Prostate gland (tissue), 2 donors: Measurements from ENCODE around the gene ADM2.

Experiments
- POLR2A ChIP-seq: fragments of 450-650 bp; IDR thresholded peaks from one replicate; pipeline ENCODE4 v1.6.1; 2016; ENCODE audit warnings: antibody characterized with exemption, mild to moderate bottlenecking
- TF ChIP-seq, protein P1 (sequence below), 4 experiments: fragments of 200-600 bp in 2 of 4; fragments of 450-650 bp in 2 of 4; sonication (generic) in 2 of 4; IDR thresholded peaks; 1 replicate in 3 of 4; 2 replicates in 1 of 4; pipeline ENCODE4 v1.5.1; 2016 to 2019; ENCODE audit warnings: antibody characterized with exemption in 4 of 4, mild to moderate bottlenecking in 2 of 4, moderate library complexity in 2 of 4

GRCh38 chr22:50475652-50476002 lies 5.7 kb upstream of the ADM2 start:
- TF ChIP-seq, protein P1, sequence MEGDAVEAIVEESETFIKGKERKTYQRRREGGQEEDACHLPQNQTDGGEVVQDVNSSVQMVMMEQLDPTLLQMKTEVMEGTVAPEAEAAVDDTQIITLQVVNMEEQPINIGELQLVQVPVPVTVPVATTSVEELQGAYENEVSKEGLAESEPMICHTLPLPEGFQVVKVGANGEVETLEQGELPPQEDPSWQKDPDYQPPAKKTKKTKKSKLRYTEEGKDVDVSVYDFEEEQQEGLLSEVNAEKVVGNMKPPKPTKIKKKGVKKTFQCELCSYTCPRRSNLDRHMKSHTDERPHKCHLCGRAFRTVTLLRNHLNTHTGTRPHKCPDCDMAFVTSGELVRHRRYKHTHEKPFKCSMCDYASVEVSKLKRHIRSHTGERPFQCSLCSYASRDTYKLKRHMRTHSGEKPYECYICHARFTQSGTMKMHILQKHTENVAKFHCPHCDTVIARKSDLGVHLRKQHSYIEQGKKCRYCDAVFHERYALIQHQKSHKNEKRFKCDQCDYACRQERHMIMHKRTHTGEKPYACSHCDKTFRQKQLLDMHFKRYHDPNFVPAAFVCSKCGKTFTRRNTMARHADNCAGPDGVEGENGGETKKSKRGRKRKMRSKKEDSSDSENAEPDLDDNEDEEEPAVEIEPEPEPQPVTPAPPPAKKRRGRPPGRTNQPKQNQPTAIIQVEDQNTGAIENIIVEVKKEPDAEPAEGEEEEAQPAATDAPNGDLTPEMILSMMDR (IDR thresholded peaks at IDR 0.05): no peak
- TF ChIP-seq POLR2A: no peak
